ENCODE measurements around the gene CLDN14. TPM values are rescaled to one million over a fixed set of nuclear protein-coding genes. Genes with fewer than 3 reads are reported as not detected.

The CLDN14 gene
- total RNA-seq, 1 experiment from 2014 or later = not detected

DNA sequence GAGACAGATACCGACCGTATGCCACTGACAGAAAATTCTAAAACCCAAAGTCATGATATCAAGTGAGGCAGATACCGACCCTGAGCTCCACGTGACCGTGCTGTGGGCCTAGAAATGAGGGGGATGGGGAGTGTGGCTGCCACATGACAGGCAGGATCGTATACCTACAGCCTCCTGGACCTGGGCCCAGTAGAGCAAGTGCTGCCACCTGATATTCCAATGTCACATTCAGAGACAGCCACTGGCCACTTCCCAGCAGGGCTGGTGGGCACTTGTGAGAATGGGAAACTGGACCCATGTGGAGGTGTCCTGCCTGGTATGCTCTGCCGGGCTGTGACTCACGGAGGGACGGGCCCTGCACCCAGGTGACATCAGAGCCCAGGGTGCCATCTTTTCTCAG, 44.6 kb upstream of the CLDN14 start:
- Histone ChIP-seq H3K36me3 (ENCODE audit: control insufficient read depth, insufficient read depth, low read length) (no peaks in the 10 kb centered on the region), H3K27ac (ENCODE audit: low read length) (no peak overlapping the region), H3K4me1 (ENCODE audit: control insufficient read depth, insufficient read depth, low read length) (no peaks in the 10 kb centered on the region), H3K9me3 (ENCODE audit: control insufficient read depth, insufficient read depth, low read depth, low read length) (no peaks in the 10 kb centered on the region), H3K4me3 (ENCODE audit: low read depth in 2 of 2, low read length in 2 of 2) (no peak overlapping the region), H3K27me3 (ENCODE audit: control insufficient read depth, insufficient read depth, low read length) (no peaks in the 10 kb centered on the region)
- CTCF ChIA-PET = no interaction called here
- in situ Hi-C loops (cut with HindIII; ENCODE audit: low pct_unique_long_range_greater_than_20kb, low sequenced_read_pairs) (no loop called here), intact Hi-C loops (cut with micrococcal nuclease; ENCODE audit: unreplicated experiment) (loop anchor here (10.0 kb wide), 1 partner anchor 50 kb away; no protein-coding TSS in a partner anchor)
- no TSS peak for BruUV-seq (replicated peaks)
- ATAC-seq = no peak
- DNase-seq (ENCODE audit: low read depth, low spot score) = no peak
- TF ChIP-seq SIN3A (IDR thresholded peaks at IDR 0.05; ENCODE audit: borderline replicate concordance, insufficient read depth, low read depth, low read length) (no peak), TCF7L2 (IDR thresholded peaks at IDR 0.05; ENCODE audit: low read depth, low read length) (no peak), REST (IDR thresholded peaks at IDR 0.05; ENCODE audit: insufficient read depth in 1 of 2, low read depth in 2 of 2, low read length in 1 of 2) (no peak), POLR2AphosphoS5 (IDR thresholded peaks at IDR 0.05; ENCODE audit: low read depth, low read length) (no peak)
- TF ChIP-seq, protein P1, sequence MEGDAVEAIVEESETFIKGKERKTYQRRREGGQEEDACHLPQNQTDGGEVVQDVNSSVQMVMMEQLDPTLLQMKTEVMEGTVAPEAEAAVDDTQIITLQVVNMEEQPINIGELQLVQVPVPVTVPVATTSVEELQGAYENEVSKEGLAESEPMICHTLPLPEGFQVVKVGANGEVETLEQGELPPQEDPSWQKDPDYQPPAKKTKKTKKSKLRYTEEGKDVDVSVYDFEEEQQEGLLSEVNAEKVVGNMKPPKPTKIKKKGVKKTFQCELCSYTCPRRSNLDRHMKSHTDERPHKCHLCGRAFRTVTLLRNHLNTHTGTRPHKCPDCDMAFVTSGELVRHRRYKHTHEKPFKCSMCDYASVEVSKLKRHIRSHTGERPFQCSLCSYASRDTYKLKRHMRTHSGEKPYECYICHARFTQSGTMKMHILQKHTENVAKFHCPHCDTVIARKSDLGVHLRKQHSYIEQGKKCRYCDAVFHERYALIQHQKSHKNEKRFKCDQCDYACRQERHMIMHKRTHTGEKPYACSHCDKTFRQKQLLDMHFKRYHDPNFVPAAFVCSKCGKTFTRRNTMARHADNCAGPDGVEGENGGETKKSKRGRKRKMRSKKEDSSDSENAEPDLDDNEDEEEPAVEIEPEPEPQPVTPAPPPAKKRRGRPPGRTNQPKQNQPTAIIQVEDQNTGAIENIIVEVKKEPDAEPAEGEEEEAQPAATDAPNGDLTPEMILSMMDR (IDR thresholded peaks at IDR 0.05) = no peak
- POLR2A ChIA-PET = no interaction called here

- POLR2A ChIA-PET = no interaction called here
- CTCF ChIA-PET = interaction anchor here (0.6 kb wide), 1 partner anchor 358 kb away, joined by 6 read pairs; no protein-coding TSS in a partner anchor
- in situ Hi-C loops (cut with HindIII; ENCODE audit: low pct_unique_long_range_greater_than_20kb, low sequenced_read_pairs) = no loop called here
- Histone ChIP-seq H3K4me1 (ENCODE audit: control insufficient read depth, insufficient read depth, low read length) (no peaks in the 10 kb centered on the region), H3K4me3 (ENCODE audit: low read depth in 2 of 2, low read length in 2 of 2) (no peak overlapping the region), H3K9me3 (ENCODE audit: control insufficient read depth, insufficient read depth, low read depth, low read length) (no peaks in the 10 kb centered on the region), H3K27ac (ENCODE audit: low read length) (no peak overlapping the region), H3K36me3 (ENCODE audit: control insufficient read depth, insufficient read depth, low read length) (no peaks in the 10 kb centered on the region), H3K27me3 (ENCODE audit: control insufficient read depth, insufficient read depth, low read length) (no peaks in the 10 kb centered on the region)
- no TSS peak for BruUV-seq (replicated peaks)
- DNase-seq (ENCODE audit: low read depth, low spot score) = no peak
- intact Hi-C loops (cut with micrococcal nuclease; ENCODE audit: unreplicated experiment) = loop anchor here (10.0 kb wide), 1 partner anchor 52 kb away; no protein-coding TSS in a partner anchor
- ATAC-seq = no peak
- no peak for TF ChIP-seq REST (IDR thresholded peaks at IDR 0.05; ENCODE audit: insufficient read depth in 1 of 2, low read depth in 2 of 2, low read length in 1 of 2)
Observed at GRCh38 chr21:36522219-36522808, 42.4 kb upstream of the CLDN14 start.
